HEK293 (cell line): Measurements from ENCODE around the gene DUSP16.

Experiments
- CTCF ChIA-PET: fragments of 350-600 bp; formaldehyde crosslinking; extraction: SDS; loops from one replicate; lab custom pipeline; 2021; ENCODE audit warnings: antibody characterized with exemption; lab: Yijun Ruan, JAX
- POLR2A ChIA-PET: fragments of 300-600 bp; formaldehyde crosslinking; extraction: SDS; loops from one replicate; lab custom pipeline; 2020; ENCODE audit warnings: antibody characterized with exemption, inconsistent platforms; lab: Yijun Ruan, JAX
- H3K27ac ChIP-seq: fragments of 200-500 bp; sonication (Bioruptor generic); 2 replicates; pipeline ENCODE4 v1.5.1; 2014; ENCODE audit warnings: low read depth, low read length, control low read depth, inconsistent platforms; ENCODE audit errors: extremely low read depth
- H3K36me3 ChIP-seq, 2 experiments: fragments of 200-500 bp in 1 of 2; sonication (Bioruptor generic) in 1 of 2; 1 replicate in 1 of 2; 2 replicates in 1 of 2; pipeline ENCODE4 v1.5.1; 2014 to 2017; ENCODE audit warnings: inconsistent platforms in 2 of 2, low read length in 2 of 2; ENCODE audit not compliant: control insufficient read depth in 2 of 2, insufficient read depth in 1 of 2
- H3K4me1 ChIP-seq: fragments of 200-500 bp; sonication (Bioruptor generic); 2 replicates; pipeline ENCODE4 v1.5.1; 2014; ENCODE audit warnings: mild to moderate bottlenecking, low read length, inconsistent platforms; ENCODE audit not compliant: control insufficient read depth, insufficient read depth
- H3K4me3 ChIP-seq: 2 replicates; pipeline ENCODE4 v1.5.1; 2011; ENCODE audit warnings: low read depth, mild to moderate bottlenecking, control low read depth, low read length, moderate library complexity
- H3K9me3 ChIP-seq: fragments of 200-500 bp; sonication (Bioruptor generic); 2 replicates; pipeline ENCODE4 v1.5.1; 2014; ENCODE audit warnings: low read depth, low read length, inconsistent platforms; ENCODE audit not compliant: control insufficient read depth, insufficient read depth
- BCL11B ChIP-seq: fragments of 450-650 bp; formaldehyde crosslinking; IDR thresholded peaks from 2 replicates; pipeline ENCODE4 v1.5.1; 2016; ENCODE audit warnings: low read depth, missing biosample characterization, missing genetic modification characterization
- HOXC10 ChIP-seq: sonication (generic); formaldehyde crosslinking; IDR thresholded peaks from 2 replicates; pipeline ENCODE4 v1.8.1; 2023; ENCODE audit warnings: mild to moderate bottlenecking, missing genetic modification reagents
- KLF7 ChIP-seq: fragments of 450-650 bp; formaldehyde crosslinking; IDR thresholded peaks from 2 replicates; pipeline ENCODE4 v1.5.1; 2016; ENCODE audit warnings: missing biosample characterization, missing genetic modification characterization, borderline replicate concordance
- ZBTB11 ChIP-seq: fragments of 450-650 bp; formaldehyde crosslinking; conservative IDR thresholded peaks from 2 replicates; pipeline ENCODE4 v1.5.1; 2016; ENCODE audit warnings: low read depth, missing biosample characterization, missing genetic modification characterization
- ZBTB8A ChIP-seq: fragments of 450-650 bp; formaldehyde crosslinking; IDR thresholded peaks from 2 replicates; pipeline ENCODE4 v1.5.1; 2016; ENCODE audit warnings: missing biosample characterization, missing genetic modification characterization
- ZEB2 ChIP-seq: fragments of 450-650 bp; formaldehyde crosslinking; IDR thresholded peaks from 2 replicates; pipeline ENCODE4 v1.5.1; 2016; ENCODE audit warnings: missing biosample characterization, missing genetic modification characterization
- ZNF248 ChIP-seq: fragments of 450-650 bp; formaldehyde crosslinking; IDR thresholded peaks from 2 replicates; pipeline ENCODE4 v1.5.1; 2017; ENCODE audit warnings: missing biosample characterization, missing genetic modification characterization
- ZNF449 ChIP-seq: fragments of 450-650 bp; formaldehyde crosslinking; IDR thresholded peaks from 2 replicates; pipeline ENCODE4 v1.5.1; 2017; ENCODE audit warnings: missing biosample characterization, mild to moderate bottlenecking, missing genetic modification characterization, moderate library complexity
- ZNF549 ChIP-seq: fragments of 450-650 bp; IDR thresholded peaks from 2 replicates; pipeline ENCODE4 v1.5.1; 2018; ENCODE audit warnings: missing biosample characterization, missing genetic modification characterization, mild to moderate bottlenecking, inconsistent platforms, moderate library complexity
- ZNF768 ChIP-seq: fragments of 450-650 bp; formaldehyde crosslinking; IDR thresholded peaks from 2 replicates; pipeline ENCODE4 v1.5.1; 2018; ENCODE audit warnings: missing biosample characterization, mild to moderate bottlenecking, missing genetic modification characterization
- ZNF837 ChIP-seq: fragments of 450-650 bp; formaldehyde crosslinking; IDR thresholded peaks from 2 replicates; pipeline ENCODE4 v1.5.1; 2016; ENCODE audit warnings: missing biosample characterization, missing genetic modification characterization
- ZSCAN23 ChIP-seq: fragments of 450-650 bp; formaldehyde crosslinking; IDR thresholded peaks from 2 replicates; pipeline ENCODE4 v1.5.1; 2016; ENCODE audit warnings: missing biosample characterization, missing genetic modification characterization
- TF ChIP-seq, protein P1 (sequence below): fragments of 450-650 bp; formaldehyde crosslinking; IDR thresholded peaks from 2 replicates; pipeline ENCODE4 v1.5.1; 2017; ENCODE audit warnings: missing biosample characterization, missing genetic modification characterization
- TF ChIP-seq, protein P2 (sequence below): fragments of 450-650 bp; IDR thresholded peaks from 2 replicates; pipeline ENCODE4 v1.5.1; 2018; ENCODE audit warnings: missing biosample characterization, mild to moderate bottlenecking, missing genetic modification characterization

DUSP16 gene

GRCh38 chr12:12606781-12607589, 44.3 kb upstream of the DUSP16 start (continued):
- TF ChIP-seq ZEB2: no peak
- TF ChIP-seq, protein P1, sequence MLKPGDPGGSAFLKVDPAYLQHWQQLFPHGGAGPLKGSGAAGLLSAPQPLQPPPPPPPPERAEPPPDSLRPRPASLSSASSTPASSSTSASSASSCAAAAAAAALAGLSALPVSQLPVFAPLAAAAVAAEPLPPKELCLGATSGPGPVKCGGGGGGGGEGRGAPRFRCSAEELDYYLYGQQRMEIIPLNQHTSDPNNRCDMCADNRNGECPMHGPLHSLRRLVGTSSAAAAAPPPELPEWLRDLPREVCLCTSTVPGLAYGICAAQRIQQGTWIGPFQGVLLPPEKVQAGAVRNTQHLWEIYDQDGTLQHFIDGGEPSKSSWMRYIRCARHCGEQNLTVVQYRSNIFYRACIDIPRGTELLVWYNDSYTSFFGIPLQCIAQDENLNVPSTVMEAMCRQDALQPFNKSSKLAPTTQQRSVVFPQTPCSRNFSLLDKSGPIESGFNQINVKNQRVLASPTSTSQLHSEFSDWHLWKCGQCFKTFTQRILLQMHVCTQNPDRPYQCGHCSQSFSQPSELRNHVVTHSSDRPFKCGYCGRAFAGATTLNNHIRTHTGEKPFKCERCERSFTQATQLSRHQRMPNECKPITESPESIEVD (tag by site-specific recombination): peak; percentile 58

DNA sequence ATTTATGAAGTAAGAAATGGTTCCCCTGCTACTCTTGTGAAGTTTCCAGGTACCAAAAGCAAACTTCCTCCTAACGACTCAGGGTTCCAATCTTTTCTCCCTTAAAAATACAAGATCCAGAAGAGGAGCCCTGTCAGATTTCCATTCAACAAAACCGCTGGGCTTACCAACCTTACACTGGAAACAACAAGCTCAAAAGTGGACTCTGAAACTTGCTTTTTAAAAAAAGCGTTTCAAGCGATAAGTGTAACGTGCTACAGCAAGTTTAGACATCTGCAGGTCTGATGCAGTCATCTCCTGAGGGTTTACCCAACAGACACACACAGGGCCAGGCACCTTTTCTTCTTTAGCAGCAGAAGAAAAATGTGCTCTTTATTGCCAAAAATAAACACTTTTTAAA, 42.1 kb upstream of the DUSP16 start:
- Histone ChIP-seq H3K9me3 (no peaks in the 10 kb centered on the region), H3K36me3 (no peaks in the 10 kb centered on the region), H3K4me3 (no peak overlapping the region), H3K27ac (no peak overlapping the region), H3K4me1 (peaks cover 3% of the 10 kb centered on the region; the same call in 1 of the 2 replicates)
- POLR2A ChIA-PET: no interaction called here
- CTCF ChIA-PET: interaction anchor here (0.6 kb wide), 1 partner anchor 51 kb away, joined by 3 read pairs; no protein-coding TSS in a partner anchor
- no peak for TF ChIP-seq ZBTB8A (tag by site-specific recombination)
- no peak for TF ChIP-seq ZNF248 (tag by site-specific recombination)
- TF ChIP-seq, protein P2, sequence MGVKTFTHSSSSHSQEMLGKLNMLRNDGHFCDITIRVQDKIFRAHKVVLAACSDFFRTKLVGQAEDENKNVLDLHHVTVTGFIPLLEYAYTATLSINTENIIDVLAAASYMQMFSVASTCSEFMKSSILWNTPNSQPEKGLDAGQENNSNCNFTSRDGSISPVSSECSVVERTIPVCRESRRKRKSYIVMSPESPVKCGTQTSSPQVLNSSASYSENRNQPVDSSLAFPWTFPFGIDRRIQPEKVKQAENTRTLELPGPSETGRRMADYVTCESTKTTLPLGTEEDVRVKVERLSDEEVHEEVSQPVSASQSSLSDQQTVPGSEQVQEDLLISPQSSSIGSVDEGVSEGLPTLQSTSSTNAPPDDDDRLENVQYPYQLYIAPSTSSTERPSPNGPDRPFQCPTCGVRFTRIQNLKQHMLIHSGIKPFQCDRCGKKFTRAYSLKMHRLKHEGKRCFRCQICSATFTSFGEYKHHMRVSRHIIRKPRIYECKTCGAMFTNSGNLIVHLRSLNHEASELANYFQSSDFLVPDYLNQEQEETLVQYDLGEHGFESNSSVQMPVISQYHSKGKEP: no peak
- TF ChIP-seq ZNF837 (tag by site-specific recombination): no peak
- TF ChIP-seq ZNF549 (tag by site-specific recombination): no peak

DNA sequence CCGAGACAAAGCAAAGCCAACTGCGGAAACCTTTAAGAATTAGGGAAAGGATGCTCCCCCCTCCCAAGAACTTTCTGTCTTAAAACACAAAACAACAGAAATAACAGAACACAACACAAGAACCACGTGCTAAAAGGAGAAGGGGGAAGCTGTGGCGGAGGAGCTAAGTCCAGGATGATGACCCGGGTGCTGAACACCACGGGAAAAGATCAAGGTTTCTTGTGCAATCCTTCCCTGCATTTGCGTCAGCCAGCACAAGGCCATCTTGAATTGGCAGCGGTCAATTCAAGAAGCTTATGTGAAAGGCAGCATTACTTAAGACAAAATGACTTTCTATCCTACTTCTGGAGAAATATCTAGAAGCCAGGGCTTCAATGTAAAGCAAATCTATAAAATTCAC, 38.0 kb upstream of the DUSP16 start:
- Histone ChIP-seq H3K36me3 (no peaks in the 10 kb centered on the region), H3K4me3 (no peak overlapping the region), H3K9me3 (no peaks in the 10 kb centered on the region), H3K4me1 (no peaks in the 10 kb centered on the region; the same call in 1 of the 2 replicates)
- ChIA-PET POLR2A (no interaction called here), CTCF (no interaction called here)
- no peak for TF ChIP-seq KLF7
- TF ChIP-seq, protein P2: no peak
- TF ChIP-seq BCL11B (tag by site-specific recombination): no peak
- TF ChIP-seq ZSCAN23 (tag by site-specific recombination): no peak
- no peak for TF ChIP-seq ZBTB11
- TF ChIP-seq ZNF768 (tag by site-specific recombination): no peak
- no peak for TF ChIP-seq HOXC10 (CRISPR knock-in tag)
- no peak for TF ChIP-seq ZNF449
- TF ChIP-seq, all 188 proteins: peak for 0
- no peak overlapping the region for H3K27ac ChIP-seq
